ENCODE results near the gene EMP1. TPM values are rescaled to one million over a fixed set of nuclear protein-coding genes. Genes with fewer than 3 reads are reported as not detected.
A peak's percentile ranks its signal among the peaks of the same experiment; 100 is the strongest.

The EMP1 gene
- total RNA-seq, 1 experiment from 2014 or later: 146 TPM

- CTCF ChIA-PET: interaction anchor here (0.6 to 2.5 kb wide), 21 partner anchors 11 to 911 kb away, joined by 3 to 18 read pairs (median 4); no protein-coding TSS in a partner anchor
- Mint-ChIP-seq H3K9me3 (ENCODE audit: low read depth, unreplicated experiment) (no peaks in the 10 kb centered on the region), H3K4me3 (ENCODE audit: low read depth, unreplicated experiment) (peak overlapping the region; percentile 53), H3K4me1 (ENCODE audit: low read depth, unreplicated experiment) (peaks cover 11% of the 10 kb centered on the region), H3K36me3 (ENCODE audit: insufficient read depth, unreplicated experiment) (peaks cover 4% of the 10 kb centered on the region), H3K27me3 (ENCODE audit: unreplicated experiment) (no peaks in the 10 kb centered on the region), H3K27ac (ENCODE audit: unreplicated experiment) (peak overlapping the region; percentile 16)
- BruUV-seq (replicated peaks): no TSS peak
- DNase-seq: peak; percentile 94
- intact Hi-C loops (cut with micrococcal nuclease; ENCODE audit: unreplicated experiment): loop anchor here (5.0 to 10.0 kb wide), 2 partner anchors 689 to 911 kb away; no protein-coding TSS in a partner anchor
- TF ChIP-seq, protein P1, sequence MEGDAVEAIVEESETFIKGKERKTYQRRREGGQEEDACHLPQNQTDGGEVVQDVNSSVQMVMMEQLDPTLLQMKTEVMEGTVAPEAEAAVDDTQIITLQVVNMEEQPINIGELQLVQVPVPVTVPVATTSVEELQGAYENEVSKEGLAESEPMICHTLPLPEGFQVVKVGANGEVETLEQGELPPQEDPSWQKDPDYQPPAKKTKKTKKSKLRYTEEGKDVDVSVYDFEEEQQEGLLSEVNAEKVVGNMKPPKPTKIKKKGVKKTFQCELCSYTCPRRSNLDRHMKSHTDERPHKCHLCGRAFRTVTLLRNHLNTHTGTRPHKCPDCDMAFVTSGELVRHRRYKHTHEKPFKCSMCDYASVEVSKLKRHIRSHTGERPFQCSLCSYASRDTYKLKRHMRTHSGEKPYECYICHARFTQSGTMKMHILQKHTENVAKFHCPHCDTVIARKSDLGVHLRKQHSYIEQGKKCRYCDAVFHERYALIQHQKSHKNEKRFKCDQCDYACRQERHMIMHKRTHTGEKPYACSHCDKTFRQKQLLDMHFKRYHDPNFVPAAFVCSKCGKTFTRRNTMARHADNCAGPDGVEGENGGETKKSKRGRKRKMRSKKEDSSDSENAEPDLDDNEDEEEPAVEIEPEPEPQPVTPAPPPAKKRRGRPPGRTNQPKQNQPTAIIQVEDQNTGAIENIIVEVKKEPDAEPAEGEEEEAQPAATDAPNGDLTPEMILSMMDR (IDR thresholded peaks at IDR 0.05; ENCODE audit: unreplicated experiment): peak; percentile 86
Observed at GRCh38 chr12:13255792-13256691, 59.5 kb downstream of the EMP1 start.

DNA sequence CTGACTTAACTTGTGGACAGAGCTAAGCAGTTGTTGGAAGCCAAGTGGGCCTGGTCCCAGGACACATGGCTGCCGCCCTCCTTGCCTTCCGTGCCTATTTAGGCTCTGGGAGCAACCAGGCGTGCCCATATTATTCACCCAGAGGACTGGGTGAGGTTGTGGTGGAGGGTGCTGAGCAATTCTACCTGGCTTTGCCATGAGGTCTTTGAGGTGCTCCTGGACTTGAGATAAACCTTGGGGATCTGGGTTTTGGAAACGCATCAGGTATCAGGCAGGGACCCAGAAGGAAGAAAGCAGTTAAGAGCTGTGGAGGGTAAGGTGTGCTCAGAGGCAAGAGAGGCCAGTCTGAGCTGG, 60.1 kb downstream of the EMP1 start:
- CTCF ChIA-PET: interaction anchor here (0.6 to 2.5 kb wide), 6 partner anchors 10 to 685 kb away, joined by 3 to 18 read pairs (median 8); no protein-coding TSS in a partner anchor
- TF ChIP-seq, protein P1 (IDR thresholded peaks at IDR 0.05; ENCODE audit: unreplicated experiment): no peak
- intact Hi-C loops (cut with micrococcal nuclease; ENCODE audit: unreplicated experiment): loop anchor here (5.0 to 10.0 kb wide), 2 partner anchors 688 to 911 kb away; no protein-coding TSS in a partner anchor

GRCh38 chr12:13257356-13257875, 60.9 kb downstream of the EMP1 start:
- intact Hi-C loops (cut with micrococcal nuclease; ENCODE audit: unreplicated experiment): loop anchor here (5.0 to 10.0 kb wide), 2 partner anchors 687 to 910 kb away; no protein-coding TSS in a partner anchor
- Mint-ChIP-seq H3K27me3 (ENCODE audit: unreplicated experiment) (no peaks in the 10 kb centered on the region), H3K27ac (ENCODE audit: unreplicated experiment) (no peak overlapping the region), H3K9me3 (ENCODE audit: low read depth, unreplicated experiment) (no peaks in the 10 kb centered on the region), H3K36me3 (ENCODE audit: insufficient read depth, unreplicated experiment) (peaks cover 4% of the 10 kb centered on the region), H3K4me3 (ENCODE audit: low read depth, unreplicated experiment) (no peak overlapping the region), H3K4me1 (ENCODE audit: low read depth, unreplicated experiment) (peaks cover 11% of the 10 kb centered on the region)
- DNase-seq: no peak
- BruUV-seq (replicated peaks): no TSS peak
- CTCF ChIA-PET: interaction anchor here (2.5 kb wide), 1 partner anchor 9 kb away, joined by 7 read pairs; no protein-coding TSS in a partner anchor
- TF ChIP-seq, protein P1 (IDR thresholded peaks at IDR 0.05; ENCODE audit: unreplicated experiment): no peak

More for the DNA sequence above, 60.1 kb downstream of the EMP1 start:
- peaks cover 11% of the 10 kb centered on the region for H3K4me1 Mint-ChIP-seq (ENCODE audit: low read depth, unreplicated experiment)
- no peak overlapping the region for H3K27ac Mint-ChIP-seq (ENCODE audit: unreplicated experiment)
- no peaks in the 10 kb centered on the region for H3K9me3 Mint-ChIP-seq (ENCODE audit: low read depth, unreplicated experiment)
- BruUV-seq (replicated peaks): no TSS peak
- DNase-seq: no peak
- H3K4me3 Mint-ChIP-seq (ENCODE audit: low read depth, unreplicated experiment): no peak overlapping the region
- H3K27me3 Mint-ChIP-seq (ENCODE audit: unreplicated experiment): no peaks in the 10 kb centered on the region
- peaks cover 4% of the 10 kb centered on the region for H3K36me3 Mint-ChIP-seq (ENCODE audit: insufficient read depth, unreplicated experiment)

- BruUV-seq (replicated peaks): no TSS peak
- CTCF ChIA-PET: no interaction called here
- Mint-ChIP-seq H3K4me1 (ENCODE audit: low read depth, unreplicated experiment) (peaks cover 11% of the 10 kb centered on the region), H3K27ac (ENCODE audit: unreplicated experiment) (no peak overlapping the region), H3K36me3 (ENCODE audit: insufficient read depth, unreplicated experiment) (peaks cover 4% of the 10 kb centered on the region), H3K4me3 (ENCODE audit: low read depth, unreplicated experiment) (no peak overlapping the region), H3K27me3 (ENCODE audit: unreplicated experiment) (no peaks in the 10 kb centered on the region), H3K9me3 (ENCODE audit: low read depth, unreplicated experiment) (no peaks in the 10 kb centered on the region)
- TF ChIP-seq, protein P1 (IDR thresholded peaks at IDR 0.05; ENCODE audit: unreplicated experiment): no peak
- intact Hi-C loops (cut with micrococcal nuclease; ENCODE audit: unreplicated experiment): loop anchor here (5.0 to 10.0 kb wide), 2 partner anchors 687 to 909 kb away; no protein-coding TSS in a partner anchor
- DNase-seq: no peak
Observed at GRCh38 chr12:13258197-13258596, 61.7 kb downstream of the EMP1 start.

Data from Calu3 (cell line).